ENCODE measurements around the gene OSCP1. TPM values are rescaled to one million over a fixed set of nuclear protein-coding genes. Genes with fewer than 3 reads are reported as not detected.
"Not testable (repeated sequence)": the region's sequence is repeated elsewhere in the genome, so short reads cannot be mapped to it uniquely, and the experiment has no call there.

The OSCP1 gene
- total RNA-seq, 1 experiment from 2014 or later = 5.7 TPM

GRCh38 chr1:36480161-36480560, 29.9 kb upstream of the OSCP1 start:
- intact Hi-C loops (cut with micrococcal nuclease; ENCODE audit: unreplicated experiment) = no loop called here
- Histone ChIP-seq H3K4me1 (ENCODE audit: insufficient read depth, low read length, poor library complexity, severe bottlenecking) (no peaks in the 10 kb centered on the region), H3K9me3 (ENCODE audit: low read depth, low read length, poor library complexity, severe bottlenecking) (no peaks in the 10 kb centered on the region), H3K27ac (ENCODE audit: low read depth, low read length, poor library complexity, severe bottlenecking) (no peak overlapping the region), H3K36me3 (ENCODE audit: insufficient read depth, low read length, poor library complexity, severe bottlenecking) (no peaks in the 10 kb centered on the region), H3K27me3 (replicated peaks; ENCODE audit: insufficient read depth, low read depth, low read length, poor library complexity) (no peaks in the 10 kb centered on the region), H3K4me3 (ENCODE audit: low read depth, low read length, poor library complexity, severe bottlenecking) (no peak overlapping the region)
- no TSS peak for BruUV-seq (replicated peaks)
- ChIA-PET CTCF (no interaction called here), POLR2A (ENCODE audit: low non-redundant PET) (no interaction called here)
- TF ChIP-seq EZH2 (IDR thresholded peaks at IDR 0.05; ENCODE audit: borderline replicate concordance, low read depth, low read length, poor library complexity, severe bottlenecking) (no peak), CTCF (conservative IDR thresholded peaks at IDR 0.05; ENCODE audit: low read depth, low read length) (no peak)
- DNase-seq (ENCODE audit: low spot score) = no peak

DNA sequence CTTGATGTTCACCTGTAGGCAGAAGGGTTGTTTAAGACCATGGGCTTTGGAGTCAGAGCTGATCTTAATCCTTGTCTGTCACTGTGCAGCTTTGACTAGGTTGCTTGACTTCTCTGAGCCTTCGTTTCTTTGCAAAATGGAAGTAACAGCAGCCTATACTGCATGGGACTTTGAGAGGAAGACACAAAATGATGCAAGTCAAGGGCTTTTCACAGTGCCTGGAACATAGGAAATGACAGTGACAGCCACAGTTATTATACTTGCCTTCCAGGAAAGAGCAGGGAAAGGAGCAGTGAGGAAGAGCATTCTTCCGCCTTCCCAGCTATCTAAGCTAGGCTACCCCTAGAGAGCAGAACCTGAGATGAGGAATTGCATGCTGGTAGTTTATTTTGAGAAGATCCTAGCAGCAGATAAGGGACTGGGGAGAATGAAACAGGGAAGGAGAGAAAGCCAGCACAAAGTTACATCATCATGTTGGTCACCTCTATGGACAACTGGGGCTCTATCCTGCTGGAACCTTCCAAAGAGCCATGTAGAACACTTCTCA, 29.3 kb upstream of the OSCP1 start:
- Histone ChIP-seq H3K4me1 (ENCODE audit: insufficient read depth, low read length, poor library complexity, severe bottlenecking) (no peaks in the 10 kb centered on the region), H3K9me3 (ENCODE audit: low read depth, low read length, poor library complexity, severe bottlenecking) (no peaks in the 10 kb centered on the region), H3K4me3 (ENCODE audit: low read depth, low read length, poor library complexity, severe bottlenecking) (no peak overlapping the region), H3K27ac (ENCODE audit: low read depth, low read length, poor library complexity, severe bottlenecking) (no peak overlapping the region), H3K36me3 (ENCODE audit: insufficient read depth, low read length, poor library complexity, severe bottlenecking) (no peaks in the 10 kb centered on the region), H3K27me3 (replicated peaks; ENCODE audit: insufficient read depth, low read depth, low read length, poor library complexity) (no peaks in the 10 kb centered on the region)
- no peak for TF ChIP-seq CTCF (conservative IDR thresholded peaks at IDR 0.05; ENCODE audit: low read depth, low read length)
- no peak for TF ChIP-seq EZH2 (IDR thresholded peaks at IDR 0.05; ENCODE audit: borderline replicate concordance, low read depth, low read length, poor library complexity, severe bottlenecking)
- POLR2A ChIA-PET (ENCODE audit: low non-redundant PET) = no interaction called here
- intact Hi-C loops (cut with micrococcal nuclease; ENCODE audit: unreplicated experiment) = no loop called here
- CTCF ChIA-PET = no interaction called here
- BruUV-seq (replicated peaks) = no TSS peak
- no peak for DNase-seq (ENCODE audit: low spot score)

GRCh38 chr1:36477615-36478014, 27.4 kb upstream of the OSCP1 start:
- H3K36me3 ChIP-seq (ENCODE audit: insufficient read depth, low read length, poor library complexity, severe bottlenecking); DNase-seq (ENCODE audit: low spot score); H3K9me3 ChIP-seq (ENCODE audit: low read depth, low read length, poor library complexity, severe bottlenecking); intact Hi-C loops (cut with micrococcal nuclease; ENCODE audit: unreplicated experiment); H3K4me1 ChIP-seq (ENCODE audit: insufficient read depth, low read length, poor library complexity, severe bottlenecking); POLR2A ChIA-PET (ENCODE audit: low non-redundant PET); BruUV-seq (replicated peaks); CTCF ChIA-PET; H3K27me3 ChIP-seq (replicated peaks; ENCODE audit: insufficient read depth, low read depth, low read length, poor library complexity); H3K4me3 ChIP-seq (ENCODE audit: low read depth, low read length, poor library complexity, severe bottlenecking); H3K27ac ChIP-seq (ENCODE audit: low read depth, low read length, poor library complexity, severe bottlenecking): not testable (repeated sequence)

GRCh38 chr1:36476945-36477344, 26.7 kb upstream of the OSCP1 start:
- ChIA-PET CTCF (interaction anchor here (0.7 kb wide), 1 partner anchor 285 kb away, joined by 5 read pairs; no protein-coding TSS in a partner anchor), POLR2A (ENCODE audit: low non-redundant PET) (no interaction called here)
- no peak for TF ChIP-seq CTCF (conservative IDR thresholded peaks at IDR 0.05; ENCODE audit: low read depth, low read length)
- TF ChIP-seq EZH2 (IDR thresholded peaks at IDR 0.05; ENCODE audit: borderline replicate concordance, low read depth, low read length, poor library complexity, severe bottlenecking) = no peak
- no TSS peak for BruUV-seq (replicated peaks)
- Histone ChIP-seq H3K27ac (ENCODE audit: low read depth, low read length, poor library complexity, severe bottlenecking) (no peak overlapping the region), H3K4me1 (ENCODE audit: insufficient read depth, low read length, poor library complexity, severe bottlenecking) (no peaks in the 10 kb centered on the region), H3K27me3 (replicated peaks; ENCODE audit: insufficient read depth, low read depth, low read length, poor library complexity) (no peaks in the 10 kb centered on the region), H3K36me3 (ENCODE audit: insufficient read depth, low read length, poor library complexity, severe bottlenecking) (no peaks in the 10 kb centered on the region), H3K9me3 (ENCODE audit: low read depth, low read length, poor library complexity, severe bottlenecking) (no peaks in the 10 kb centered on the region), H3K4me3 (ENCODE audit: low read depth, low read length, poor library complexity, severe bottlenecking) (no peak overlapping the region)
- intact Hi-C loops (cut with micrococcal nuclease; ENCODE audit: unreplicated experiment) = no loop called here
- no peak for DNase-seq (ENCODE audit: low spot score)
